HepG2 (cell line): Measurements from ENCODE around the gene ARMC3.

Source experiments
- HDAC1 ChIP-seq: sonication (generic); formaldehyde crosslinking; IDR thresholded peaks from 2 replicates; pipeline ENCODE4 v1.5.1; 2020; ENCODE audit warnings: mild to moderate bottlenecking, missing genetic modification reagents
- HOXA7 ChIP-seq: sonication (generic); formaldehyde crosslinking; IDR thresholded peaks from 2 replicates; pipeline ENCODE4 v1.8.1; 2022; ENCODE audit warnings: mild to moderate bottlenecking, missing genetic modification reagents, moderate library complexity
- NONO ChIP-seq, 2 experiments: fragments of 450-650 bp in 1 of 2; sonication (generic) in 1 of 2; formaldehyde crosslinking in 1 of 2; IDR thresholded peaks in 1 of 2; conservative IDR thresholded peaks in 1 of 2; 2 replicates each; pipeline versions ENCODE4 v1.6.1 to v1.8.0; 2017 to 2022; ENCODE audit warnings: mild to moderate bottlenecking in 1 of 2, missing genetic modification reagents in 1 of 2, moderate library complexity in 1 of 2
- NR1H2 ChIP-seq: sonication (generic); formaldehyde crosslinking; IDR thresholded peaks from 2 replicates; pipeline ENCODE4 v1.8.1; 2022; ENCODE audit warnings: low read depth, missing genetic modification reagents, borderline replicate concordance
- RAD51 ChIP-seq: fragments of 450-650 bp; IDR thresholded peaks from 2 replicates; pipeline ENCODE4 v1.6.1; 2016; ENCODE audit warnings: borderline replicate concordance
- SP140L ChIP-seq: sonication (generic); formaldehyde crosslinking; IDR thresholded peaks from 2 replicates; pipeline ENCODE4 v1.4.0; 2020; ENCODE audit warnings: missing genetic modification reagents, borderline replicate concordance
- ZNF780A ChIP-seq: sonication (generic); formaldehyde crosslinking; IDR thresholded peaks from 2 replicates; pipeline ENCODE4 v1.8.0; 2022; ENCODE audit warnings: mild to moderate bottlenecking, missing genetic modification reagents, moderate library complexity
- TF ChIP-seq, protein P1 (sequence below): IDR thresholded peaks from 2 replicates; pipeline ENCODE4 v1.6.1; 2018; ENCODE audit warnings: missing genetic modification reagents

GRCh38 chr10:22911067-22911466, 16.8 kb upstream of the ARMC3 start:
- TF ChIP-seq NONO (IDR thresholded peaks at IDR 0.05) (no peak), NONO (CRISPR knock-in tag; conservative IDR thresholded peaks at IDR 0.05) (no peak), ZNF780A (CRISPR knock-in tag) (no peak), NR1H2 (CRISPR knock-in tag) (no peak), HDAC1 (CRISPR knock-in tag) (no peak), HOXA7 (no peak), RAD51 (no peak), SP140L (CRISPR knock-in tag) (no peak)
- TF ChIP-seq, protein P1, sequence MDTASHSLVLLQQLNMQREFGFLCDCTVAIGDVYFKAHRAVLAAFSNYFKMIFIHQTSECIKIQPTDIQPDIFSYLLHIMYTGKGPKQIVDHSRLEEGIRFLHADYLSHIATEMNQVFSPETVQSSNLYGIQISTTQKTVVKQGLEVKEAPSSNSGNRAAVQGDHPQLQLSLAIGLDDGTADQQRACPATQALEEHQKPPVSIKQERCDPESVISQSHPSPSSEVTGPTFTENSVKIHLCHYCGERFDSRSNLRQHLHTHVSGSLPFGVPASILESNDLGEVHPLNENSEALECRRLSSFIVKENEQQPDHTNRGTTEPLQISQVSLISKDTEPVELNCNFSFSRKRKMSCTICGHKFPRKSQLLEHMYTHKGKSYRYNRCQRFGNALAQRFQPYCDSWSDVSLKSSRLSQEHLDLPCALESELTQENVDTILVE = no peak
